GM12878 (cell line): Measurements from ENCODE around the gene FAT4. TPM values are rescaled to one million over a fixed set of nuclear protein-coding genes. Genes with fewer than 3 reads are reported as not detected.

Source experiments
- ATAC-seq: fragments of 200-7000 bp; cut with Tn5 transposase; 3 replicates; pipeline ENCODE4 v1.9.1; 2020; ENCODE audit warnings: mild to moderate bottlenecking, moderate library complexity
- BruUV-seq: library from RNA; stranded (reverse); fragments of 400-500 nt; replicated peaks from 2 replicates; lab custom pipeline; 2021; lab: Mats Ljungman, UMichigan
- CTCF ChIA-PET: fragments of 300-600 bp; sonication (Branson Sonifier 250); formaldehyde crosslinking; extraction: SDS; loops from one replicate; lab custom pipeline; 2021; ENCODE audit warnings: inconsistent platforms; lab: Yijun Ruan, JAX
- POLR2A ChIA-PET: fragments of 350-600 bp; formaldehyde crosslinking; extraction: SDS; loops from one replicate; lab custom pipeline; 2021; ENCODE audit warnings: inconsistent platforms; lab: Charles Lee
- RAD21 ChIA-PET: fragments of 300-600 bp; sonication (Branson Sonifier 250); formaldehyde crosslinking; loops from one replicate; lab custom pipeline; 2023; ENCODE audit warnings: antibody characterized with exemption; ENCODE audit not compliant: unreplicated experiment; lab: Charles Lee
- SMC1A ChIA-PET: fragments of 300-600 bp; sonication (Branson Sonifier 250); formaldehyde crosslinking; loops from one replicate; lab custom pipeline; 2023; ENCODE audit not compliant: unreplicated experiment, uncharacterized antibody; lab: Charles Lee
- DNase-seq: peaks from one replicate; pipeline ENCODE4 v3.0.0-alpha.2; 2011; ENCODE audit warnings: low read depth, low spot score
- FAIRE-seq: peaks from 3 replicates; lab custom pipeline; 2011; peaks lifted over from hg19 to GRCh38; lab: Jason Lieb, UNC
- H2AFZ ChIP-seq: 2 replicates; pipeline ENCODE4 v1.6.0; 2011; ENCODE audit warnings: low read depth, low read length, control low read depth; ENCODE audit not compliant: control insufficient read depth
- H3K27ac ChIP-seq: 2 replicates; pipeline ENCODE4 v1.5.1; 2011; ENCODE audit warnings: control low read depth; ENCODE audit not compliant: control insufficient read depth, insufficient read depth
- H3K27me3 ChIP-seq, 2 experiments: replicated peaks in 1 of 2; 2 replicates each; pipeline versions ENCODE4 v1.6.0 to v1.6.1; 2011; ENCODE audit warnings: low read length in 1 of 2; ENCODE audit not compliant: control insufficient read depth in 2 of 2, insufficient read depth in 2 of 2
- H3K36me3 ChIP-seq, 2 experiments: 2 replicates each; pipeline ENCODE4 v1.5.1; 2011; ENCODE audit warnings: low read length in 1 of 2; ENCODE audit not compliant: control insufficient read depth in 2 of 2, insufficient read depth in 2 of 2
- H3K4me1 ChIP-seq: 2 replicates; pipeline ENCODE4 v1.6.1; 2011; ENCODE audit warnings: mild to moderate bottlenecking, low read length, moderate library complexity, mixed read lengths; ENCODE audit not compliant: control insufficient read depth, insufficient read depth
- H3K4me2 ChIP-seq: 2 replicates; pipeline ENCODE4 v1.6.0; 2011; ENCODE audit warnings: control low read depth; ENCODE audit not compliant: control insufficient read depth, insufficient read depth
- H3K4me3 ChIP-seq: fragments of 200-600 bp; sonication (generic); 2 replicates; pipeline ENCODE4 v1.5.1; 2016
- H3K79me2 ChIP-seq: 2 replicates; pipeline ENCODE4 v1.6.0; 2011; ENCODE audit warnings: low read length; ENCODE audit not compliant: control insufficient read depth, insufficient read depth
- H3K9ac ChIP-seq: 2 replicates; pipeline ENCODE4 v1.8.0; 2011; ENCODE audit warnings: low read length, control low read depth, mixed read lengths; ENCODE audit not compliant: control insufficient read depth, insufficient read depth
- H3K9me3 ChIP-seq: replicated peaks from 3 replicates; pipeline ENCODE4 v1.5.1; 2011; ENCODE audit warnings: mild to moderate bottlenecking, low read length; ENCODE audit not compliant: control insufficient read depth, insufficient read depth
- H4K20me1 ChIP-seq: 2 replicates; pipeline ENCODE4 v1.6.0; 2011; ENCODE audit not compliant: control insufficient read depth, insufficient read depth
- YY1 ChIP-seq: IDR thresholded peaks from 2 replicates; pipeline ENCODE4 v1.6.1; 2011; ENCODE audit warnings: low read depth, mild to moderate bottlenecking, low read length
- in situ Hi-C: fragments of 300-500 bp; cut with MboI; formaldehyde crosslinking; loops from 9 replicates; pipeline ENCODE4 v1.14.3; 2018; ENCODE audit warnings: mixed read lengths
- intact Hi-C: fragments of 100-400 bp; cut with micrococcal nuclease; formaldehyde crosslinking; loops from one replicate; pipeline ENCODE4 v1.14.2; 2022; ENCODE audit not compliant: unreplicated experiment
- polyA plus RNA-seq, 11 experiments: library from polyadenylated mRNA; depleted of rRNA in 4 of 11; unstranded in 6 of 11; stranded (reverse) in 5 of 11; fragments of >200 nt; fragmentation: Nextera tagmentation in 4 of 11; fragmentation: Illumina TruSeq in 1 of 11; extraction: Ambion mirVana in 4 of 11; extraction: Trizol in 1 of 11; gene quantifications; 1 replicate in 1 of 11; 2 replicates in 10 of 11; pipeline versions ENCODE4 v1.2.1 to v1.2.3, GENCODE V29; 2011 to 2016; ENCODE audit warnings: inconsistent platforms in 2 of 11, missing spikeins in 2 of 11, low read depth in 1 of 11
- total RNA-seq, 4 experiments: library from RNA; depleted of rRNA in 3 of 4; stranded (reverse); fragments of >200 nt in 3 of 4; fragmentation: Illumina TruSeq in 1 of 4; extraction: Trizol in 1 of 4; gene quantifications; 2 replicates each; pipeline versions ENCODE4 v1.2.1 to v1.2.3, GENCODE V29; 2013 to 2021
- TF ChIP-seq, protein P1 (sequence below): fragments of 450-650 bp; IDR thresholded peaks from 2 replicates; pipeline ENCODE4 v1.6.1; 2018; ENCODE audit warnings: borderline replicate concordance, mild to moderate bottlenecking; ENCODE audit not compliant: partially characterized antibody

FAT4 gene
- total and polyA plus RNA-seq, 10 of the 15 experiments (the other 5 are each of a cell fraction or from before 2014, with no cell fraction given), result 0.03 TPM; not detected in 9

DNA sequence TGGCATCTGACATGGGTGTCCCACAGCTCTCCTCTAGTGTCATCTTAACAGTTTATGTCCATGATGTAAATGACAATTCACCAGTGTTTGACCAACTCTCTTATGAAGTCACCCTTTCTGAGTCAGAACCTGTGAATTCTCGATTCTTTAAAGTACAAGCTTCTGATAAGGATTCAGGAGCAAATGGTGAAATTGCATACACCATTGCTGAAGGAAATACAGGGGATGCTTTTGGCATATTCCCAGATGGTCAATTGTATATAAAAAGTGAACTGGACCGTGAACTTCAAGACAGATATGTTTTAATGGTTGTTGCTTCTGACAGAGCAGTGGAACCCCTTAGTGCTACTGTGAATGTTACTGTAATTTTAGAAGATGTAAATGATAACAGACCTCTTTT, 4.6 kb downstream of the FAT4 start (continued):
- TF ChIP-seq, protein P1, sequence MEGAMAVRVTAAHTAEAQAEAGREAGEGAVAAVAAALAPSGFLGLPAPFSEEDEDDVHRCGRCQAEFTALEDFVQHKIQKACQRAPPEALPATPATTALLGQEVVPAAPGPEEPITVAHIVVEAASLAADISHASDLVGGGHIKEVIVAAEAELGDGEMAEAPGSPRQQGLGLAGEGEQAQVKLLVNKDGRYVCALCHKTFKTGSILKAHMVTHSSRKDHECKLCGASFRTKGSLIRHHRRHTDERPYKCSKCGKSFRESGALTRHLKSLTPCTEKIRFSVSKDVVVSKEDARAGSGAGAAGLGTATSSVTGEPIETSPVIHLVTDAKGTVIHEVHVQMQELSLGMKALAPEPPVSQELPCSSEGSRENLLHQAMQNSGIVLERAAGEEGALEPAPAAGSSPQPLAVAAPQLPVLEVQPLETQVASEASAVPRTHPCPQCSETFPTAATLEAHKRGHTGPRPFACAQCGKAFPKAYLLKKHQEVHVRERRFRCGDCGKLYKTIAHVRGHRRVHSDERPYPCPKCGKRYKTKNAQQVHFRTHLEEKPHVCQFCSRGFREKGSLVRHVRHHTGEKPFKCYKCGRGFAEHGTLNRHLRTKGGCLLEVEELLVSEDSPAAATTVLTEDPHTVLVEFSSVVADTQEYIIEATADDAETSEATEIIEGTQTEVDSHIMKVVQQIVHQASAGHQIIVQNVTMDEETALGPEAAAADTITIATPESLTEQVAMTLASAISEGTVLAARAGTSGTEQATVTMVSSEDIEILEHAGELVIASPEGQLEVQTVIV, result no peak
- TF ChIP-seq, all 136 proteins: peak for 0

DNA sequence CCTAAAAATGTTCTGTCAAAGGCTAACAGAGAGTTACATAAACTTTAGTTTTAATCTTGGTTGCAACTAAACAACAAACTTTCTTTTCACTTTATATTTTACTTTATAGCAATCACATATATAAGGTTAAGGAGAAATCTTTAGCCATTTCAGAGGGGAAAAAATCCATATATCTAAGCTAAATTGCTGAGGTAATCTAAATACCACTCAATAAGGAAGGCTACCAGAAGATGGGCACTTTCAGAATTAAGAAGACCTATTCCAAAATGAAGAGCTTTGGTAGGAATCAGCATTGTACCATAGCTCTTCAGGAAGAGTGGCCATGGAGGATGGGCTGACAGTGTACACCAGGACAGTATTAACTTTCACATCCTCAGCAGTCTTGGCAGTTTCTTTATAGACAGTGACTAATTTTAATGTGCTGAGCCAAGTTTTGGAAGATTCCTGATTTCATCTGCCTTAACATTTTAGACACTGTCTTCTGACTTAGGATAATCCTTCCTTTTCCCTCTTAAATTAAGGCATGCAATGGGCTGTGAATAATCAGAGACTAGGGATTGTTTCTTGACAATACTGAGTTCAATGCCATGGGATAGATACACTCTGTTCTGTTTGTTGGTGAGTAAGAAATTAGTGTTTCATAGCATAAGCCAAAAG, 7.1 kb downstream of the FAT4 start:
- peaks cover 0 to 6% of the 10 kb centered on the region in 2 experiments; a peak in 3 of 4 replicates for H3K27me3 ChIP-seq
- ChIA-PET SMC1A (no interaction called here), POLR2A (no interaction called here), CTCF (interaction anchor here (1.2 to 1.5 kb wide), 2 partner anchors 8 to 12 kb away, joined by 3 to 4 read pairs; no protein-coding TSS in a partner anchor), RAD21 (no interaction called here)
- no peak for TF ChIP-seq YY1
- FAIRE-seq, result no peak
- DNase-seq, result no peak
- no peaks in the 10 kb centered on the region for H3K4me1 ChIP-seq
- no peak overlapping the region for H2AFZ ChIP-seq
- no peaks in the 10 kb centered on the region for H3K79me2 ChIP-seq
- no peaks in the 10 kb centered on the region for H3K36me3 ChIP-seq
- H3K9me3 ChIP-seq, result no peaks in the 10 kb centered on the region; the same call in 2 of the 3 replicates
- in situ Hi-C loops (no loop called here), intact Hi-C loops (no loop called here)
- no peak for ATAC-seq
- no peak overlapping the region for H3K9ac ChIP-seq
- no peak overlapping the region for H3K27ac ChIP-seq
- H3K4me3 ChIP-seq, result no peak overlapping the region
- no peaks in the 10 kb centered on the region for H4K20me1 ChIP-seq
- no peak overlapping the region for H3K4me2 ChIP-seq
- BruUV-seq, result no TSS peak
